Mesendoderm (in vitro differentiated cells): ENCODE measurements around the gene LGR6.
"Not testable (repeated sequence)": the region's sequence is repeated elsewhere in the genome, so short reads cannot be mapped to it uniquely, and the experiment has no call there.

Experiments used
- DNase-seq: peaks from one replicate; pipeline ENCODE4 v3.0.0; 2013
- H2AK5ac ChIP-seq: 2 replicates; pipeline ENCODE4 v1.6.1; 2013; ENCODE audit warnings: low read length, inconsistent platforms
- H2BK120ac ChIP-seq: 2 replicates; pipeline ENCODE4 v1.6.1; 2013; ENCODE audit warnings: low read depth, mild to moderate bottlenecking, low read length, moderate library complexity, mixed read lengths
- H2BK15ac ChIP-seq: replicated peaks from 2 replicates; pipeline ENCODE4 v1.6.1; 2013; ENCODE audit warnings: low read depth, mild to moderate bottlenecking, moderate library complexity
- H2BK5ac ChIP-seq: 2 replicates; pipeline ENCODE4 v1.6.1; 2013; ENCODE audit warnings: low read length, inconsistent platforms
- H3K18ac ChIP-seq: 2 replicates; pipeline ENCODE4 v1.6.1; 2013; ENCODE audit warnings: mild to moderate bottlenecking, low read length, mixed read lengths
- H3K23ac ChIP-seq: one replicate; pipeline ENCODE4 v1.6.1; 2013; ENCODE audit warnings: low read length
- H3K27ac ChIP-seq: 2 replicates; pipeline ENCODE4 v1.5.1; 2013; ENCODE audit warnings: low read depth, mild to moderate bottlenecking, inconsistent platforms, low read length, moderate library complexity
- H3K27me3 ChIP-seq: 2 replicates; pipeline ENCODE4 v1.6.1; 2013; ENCODE audit warnings: low read length, control low read depth, mild to moderate bottlenecking, inconsistent platforms; ENCODE audit not compliant: insufficient read depth, poor library complexity
- H3K36me3 ChIP-seq: 2 replicates; pipeline ENCODE4 v1.6.1; 2013; ENCODE audit warnings: low read length, inconsistent platforms; ENCODE audit not compliant: control insufficient read depth, insufficient read depth
- H3K4ac ChIP-seq: one replicate; pipeline ENCODE4 v1.6.1; 2013; ENCODE audit warnings: low read depth, mild to moderate bottlenecking, low read length, moderate library complexity
- H3K4me1 ChIP-seq: 2 replicates; pipeline ENCODE4 v1.6.1; 2013; ENCODE audit warnings: low read depth, low read length, inconsistent platforms; ENCODE audit not compliant: control insufficient read depth
- H3K4me2 ChIP-seq: 2 replicates; pipeline ENCODE4 v1.6.1; 2013; ENCODE audit warnings: low read length
- H3K4me3 ChIP-seq: 2 replicates; pipeline ENCODE4 v1.5.1; 2013; ENCODE audit warnings: mild to moderate bottlenecking, low read length
- H3K56ac ChIP-seq: one replicate; pipeline ENCODE4 v1.6.1; 2013; ENCODE audit warnings: low read length
- H3K79me1 ChIP-seq: 2 replicates; pipeline ENCODE4 v1.6.1; 2013; ENCODE audit warnings: low read length, inconsistent platforms
- H3K79me2 ChIP-seq: 2 replicates; pipeline ENCODE4 v1.6.1; 2013; ENCODE audit warnings: mild to moderate bottlenecking, low read length; ENCODE audit not compliant: control insufficient read depth, insufficient read depth
- H3K9ac ChIP-seq: 2 replicates; pipeline ENCODE4 v1.6.1; 2013; ENCODE audit warnings: low read length, inconsistent platforms
- H4K5ac ChIP-seq: one replicate; pipeline ENCODE4 v1.6.1; 2013; ENCODE audit warnings: low read length
- H4K8ac ChIP-seq: one replicate; pipeline ENCODE4 v1.6.1; 2013; ENCODE audit warnings: low read depth, mild to moderate bottlenecking, control low read depth, low read length, moderate library complexity
- WGBS: extraction: QIAGEN DNeasy Blood & Tissue Kit; methylation state at CpG from one replicate; pipeline ENCODE4 v1.1.7; 2013; ENCODE audit warnings: low lambda C conversion rate, missing lambda C conversion rate; ENCODE audit not compliant: insufficient coverage; ENCODE audit errors: extremely low coverage; 5-methylcytosine and 5-hydroxymethylcytosine counted together

Gene LGR6

GRCh38 chr1:202164271-202165037, 29.1 kb upstream of the LGR6 start:
- no peak overlapping the region for H2BK120ac ChIP-seq
- no peaks in the 10 kb centered on the region for H3K79me2 ChIP-seq
- DNase-seq = no peak
- no peaks in the 10 kb centered on the region for H3K79me1 ChIP-seq
- WGBS = no CpG with 5 or more reads among the region's 11 CpGs
- H4K8ac ChIP-seq = no peak overlapping the region
- H3K4me3 ChIP-seq = no peak overlapping the region
- peaks cover 22% of the 10 kb centered on the region for H3K4me1 ChIP-seq
- H3K36me3 ChIP-seq = no peaks in the 10 kb centered on the region
- H2BK5ac ChIP-seq = no peak overlapping the region
- no peak overlapping the region for H4K5ac ChIP-seq
- H3K4ac ChIP-seq = no peak overlapping the region
- H2AK5ac ChIP-seq = no peak overlapping the region
- H3K4me2 ChIP-seq = no peak overlapping the region
- no peak overlapping the region for H3K56ac ChIP-seq
- no peak overlapping the region for H2BK15ac ChIP-seq
- no peak overlapping the region for H3K18ac ChIP-seq
- no peaks in the 10 kb centered on the region for H3K27me3 ChIP-seq
- no peak overlapping the region for H3K9ac ChIP-seq
- no peak overlapping the region for H3K27ac ChIP-seq
- no peak overlapping the region for H3K23ac ChIP-seq

DNA sequence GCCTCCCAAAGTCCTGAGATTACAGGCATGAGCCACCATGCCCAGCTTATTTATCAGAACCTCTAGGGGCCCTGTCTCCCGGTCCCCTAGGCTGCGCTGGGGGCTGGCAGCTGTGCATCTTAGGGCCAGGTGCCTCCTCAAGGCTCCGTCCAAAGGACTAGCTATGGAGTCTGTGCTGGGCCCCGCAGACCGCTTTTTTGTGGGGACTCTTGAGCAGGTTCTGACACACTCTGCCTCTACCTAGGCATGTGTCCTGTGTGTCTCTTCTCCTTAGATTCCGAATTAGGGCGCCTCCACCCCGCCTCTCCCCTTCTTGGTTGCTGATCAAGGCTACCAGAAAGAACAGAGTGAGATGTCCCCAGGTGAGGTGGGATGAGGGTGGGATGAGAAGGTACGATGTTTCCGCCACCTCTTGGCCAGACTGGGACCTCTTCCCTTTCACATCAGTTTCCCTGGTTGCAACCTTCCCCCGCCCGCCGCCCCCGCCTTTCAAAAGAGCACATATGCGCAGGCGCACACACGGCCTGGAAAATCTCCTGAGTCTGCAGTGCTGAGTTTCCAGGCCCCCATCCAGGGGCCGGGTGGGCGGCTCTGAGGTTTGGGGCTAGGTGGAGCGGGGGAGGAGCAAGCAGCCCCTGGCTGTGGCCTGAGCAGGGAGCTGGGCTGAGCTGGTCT, 28.2 kb upstream of the LGR6 start:
- no CpG with 5 or more reads among the region's 20 CpGs for WGBS

DNA sequence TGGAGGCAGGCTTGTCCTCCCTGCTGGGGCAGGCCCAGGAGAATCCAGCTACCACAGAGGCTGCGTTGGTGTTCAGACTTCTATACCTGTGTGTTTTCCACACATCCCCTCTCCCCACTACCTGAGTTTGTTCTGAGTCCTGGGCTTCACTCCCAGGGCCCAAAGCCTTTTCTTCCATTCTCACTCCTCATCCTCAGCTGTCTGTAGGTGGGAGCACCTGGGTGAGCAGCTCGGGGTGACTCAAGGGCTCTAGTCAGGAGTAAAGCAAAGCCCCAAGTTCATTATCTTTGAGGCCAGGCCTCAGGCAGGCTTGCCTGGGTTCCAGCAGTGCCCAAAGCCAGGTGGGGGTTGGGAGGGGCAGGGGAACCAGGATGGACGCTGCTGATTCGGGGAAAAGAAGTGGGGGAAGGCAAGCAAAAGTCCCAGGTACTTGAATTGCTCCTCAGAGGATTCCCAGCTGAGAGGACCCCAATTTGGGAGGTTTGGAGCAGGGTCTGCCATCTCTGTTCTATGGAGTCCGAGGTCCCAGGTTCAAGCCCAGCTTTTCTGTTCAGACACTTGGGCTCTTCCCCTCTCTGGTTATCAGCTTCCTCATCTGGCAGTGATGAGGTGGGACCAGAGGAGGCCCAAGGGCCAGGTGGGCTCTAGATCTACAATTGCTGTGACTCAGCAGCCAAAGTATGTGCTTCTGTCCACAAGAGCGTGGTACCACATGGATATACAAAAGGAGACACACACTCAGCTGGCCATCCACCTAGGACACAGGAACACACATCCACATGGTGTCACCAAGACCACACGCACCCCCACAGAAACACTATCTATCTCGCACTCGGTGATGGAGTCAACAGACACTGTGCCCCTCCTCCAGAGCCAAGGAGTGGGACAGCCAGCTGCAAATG, 27.4 kb upstream of the LGR6 start:
- no peaks in the 10 kb centered on the region for H3K36me3 ChIP-seq
- H3K4me2 ChIP-seq = no peak overlapping the region
- no peak overlapping the region for H3K18ac ChIP-seq
- H3K4me3 ChIP-seq = no peak overlapping the region
- no peaks in the 10 kb centered on the region for H3K27me3 ChIP-seq
- no peak for DNase-seq
- H4K5ac ChIP-seq = no peak overlapping the region
- no peaks in the 10 kb centered on the region for H3K79me1 ChIP-seq
- no peak overlapping the region for H2BK15ac ChIP-seq
- peaks cover 14% of the 10 kb centered on the region for H3K4me1 ChIP-seq
- no peaks in the 10 kb centered on the region for H3K79me2 ChIP-seq
- H3K56ac ChIP-seq = peak overlapping the region; percentile 31
- no peak overlapping the region for H4K8ac ChIP-seq
- H2BK5ac ChIP-seq = no peak overlapping the region
- H2AK5ac ChIP-seq = no peak overlapping the region
- no peak overlapping the region for H3K27ac ChIP-seq
- no peak overlapping the region for H3K4ac ChIP-seq
- WGBS = no CpG with 5 or more reads among the region's 9 CpGs
- H3K23ac ChIP-seq = no peak overlapping the region
- H2BK120ac ChIP-seq = no peak overlapping the region
- peak overlapping the region; percentile 17 for H3K9ac ChIP-seq

More for the DNA sequence above, 28.2 kb upstream of the LGR6 start:
- Histone ChIP-seq H3K56ac (peak overlapping the region; percentile 31), H2BK5ac (no peak overlapping the region), H3K36me3 (no peaks in the 10 kb centered on the region), H2BK15ac (no peak overlapping the region), H3K4me2 (no peak overlapping the region), H2AK5ac (no peak overlapping the region), H3K27ac (no peak overlapping the region), H4K5ac (no peak overlapping the region), H3K4me3 (no peak overlapping the region), H3K23ac (no peak overlapping the region), H3K79me2 (no peaks in the 10 kb centered on the region), H4K8ac (no peak overlapping the region), H3K4ac (no peak overlapping the region), H3K18ac (no peak overlapping the region), H3K9ac (peak overlapping the region; percentile 17), H3K27me3 (no peaks in the 10 kb centered on the region), H3K79me1 (no peaks in the 10 kb centered on the region), H3K4me1 (peaks cover 14% of the 10 kb centered on the region), H2BK120ac (no peak overlapping the region)
- no peak for DNase-seq

- not testable (repeated sequence) for H3K56ac ChIP-seq, H3K79me1 ChIP-seq, H2BK15ac ChIP-seq, H4K5ac ChIP-seq, H2AK5ac ChIP-seq, H3K36me3 ChIP-seq, H3K4me2 ChIP-seq, H4K8ac ChIP-seq, H3K4me3 ChIP-seq, H3K9ac ChIP-seq, DNase-seq, H3K27me3 ChIP-seq, H3K23ac ChIP-seq, H2BK120ac ChIP-seq, H2BK5ac ChIP-seq, H3K79me2 ChIP-seq, H3K18ac ChIP-seq, H3K27ac ChIP-seq, H3K4ac ChIP-seq, H3K4me1 ChIP-seq
- WGBS = no CpG with 5 or more reads among the region's 13 CpGs
These were observed 26.5 kb upstream of the LGR6 start for GRCh38 chr1:202167054-202167453.

GRCh38 chr1:202167708-202168415, 25.7 kb upstream of the LGR6 start:
- Histone ChIP-seq H3K36me3 (no peaks in the 10 kb centered on the region), H3K18ac (no peak overlapping the region), H3K4me1 (peaks cover 2% of the 10 kb centered on the region), H3K56ac (no peak overlapping the region), H3K4me2 (no peak overlapping the region), H3K27me3 (no peaks in the 10 kb centered on the region), H3K79me2 (no peaks in the 10 kb centered on the region), H3K79me1 (no peaks in the 10 kb centered on the region), H3K4ac (no peak overlapping the region), H3K4me3 (no peak overlapping the region), H2BK15ac (no peak overlapping the region), H2BK5ac (no peak overlapping the region), H4K5ac (no peak overlapping the region), H3K9ac (no peak overlapping the region), H2AK5ac (no peak overlapping the region), H3K27ac (no peak overlapping the region), H4K8ac (no peak overlapping the region), H2BK120ac (no peak overlapping the region), H3K23ac (no peak overlapping the region)
- DNase-seq = no peak
- WGBS = no CpG with 5 or more reads among the region's 18 CpGs
